ENCODE data around the gene SLC26A4.

SLC26A4 gene

GRCh38 chr7:107615910-107616680 lies 44.5 kb upstream of the SLC26A4 start:
- WGBS (ENCODE audit: extremely low coverage, insufficient coverage, insufficient read length) = no CpG with 5 or more reads among the region's 4 CpGs
- DNase-seq = peak in 1 of 2 donors; percentile 31
- peaks cover 0 to 2% of the 10 kb centered on the region in 2 experiments for H3K36me3 ChIP-seq (ENCODE audit: control insufficient read depth in 1 of 2, insufficient read depth in 2 of 2, low read length in 2 of 2)

GRCh38 chr7:107622429-107622828 lies 38.2 kb upstream of the SLC26A4 start:
- Histone ChIP-seq H4K8ac (ENCODE audit: low read depth, low read length) (no peak overlapping the region), H3K18ac (ENCODE audit: low read length) (no peak overlapping the region), H3K79me2 (ENCODE audit: control insufficient read depth, insufficient read depth, low read length, poor library complexity) (no peaks in the 10 kb centered on the region), H2BK120ac (ENCODE audit: insufficient read depth, low read length, poor library complexity) (no peak overlapping the region), H2AK5ac (ENCODE audit: low read length) (no peak overlapping the region), H3K14ac (ENCODE audit: low read length) (no peak overlapping the region), H3K27me3 (ENCODE audit: insufficient read depth, low read length) (no peaks in the 10 kb centered on the region), H3K4me2 (ENCODE audit: low read length) (no peak overlapping the region), H3K4ac (ENCODE audit: low read depth, low read length) (no peak overlapping the region), H3K9me3 (ENCODE audit: insufficient read depth, low read depth, low read length) (peaks cover 2% of the 10 kb centered on the region), H2BK5ac (ENCODE audit: low read depth, low read length, poor library complexity) (no peak overlapping the region), H3K36me3 (ENCODE audit: control insufficient read depth in 1 of 2, insufficient read depth in 2 of 2, low read length in 2 of 2) (no peaks in the 10 kb centered on the region), H2BK12ac (ENCODE audit: low read length) (no peak overlapping the region), H4K91ac (ENCODE audit: low read depth, low read length) (no peak overlapping the region), H3K9ac (ENCODE audit: low read length) (no peak overlapping the region), H2AFZ (ENCODE audit: insufficient read depth, low read length, poor library complexity) (no peak overlapping the region), H4K12ac (ENCODE audit: low read depth, low read length) (no peak overlapping the region), H3K4me1 (ENCODE audit: control insufficient read depth in 1 of 2, insufficient read depth in 2 of 2, low read length in 2 of 2) (no peaks in the 10 kb centered on the region), H3K4me3 (ENCODE audit: low read depth, low read length) (no peak overlapping the region), H3K79me1 (ENCODE audit: low read length) (no peaks in the 10 kb centered on the region), H3K23ac (ENCODE audit: low read length) (no peak overlapping the region), H3K27ac (ENCODE audit: low read depth, low read length) (no peak overlapping the region)
- WGBS (ENCODE audit: extremely low coverage, insufficient coverage, insufficient read length) = no CpG with 5 or more reads among the region's 1 CpG
- no peak for DNase-seq

More at GRCh38 chr7:107615910-107616680, 44.5 kb upstream of the SLC26A4 start:
- Histone ChIP-seq H3K23ac (ENCODE audit: low read length) (no peak overlapping the region), H3K4me2 (ENCODE audit: low read length) (no peak overlapping the region), H3K4ac (ENCODE audit: low read depth, low read length) (no peak overlapping the region), H3K27ac (ENCODE audit: low read depth, low read length) (no peak overlapping the region), H3K27me3 (ENCODE audit: insufficient read depth, low read length) (no peaks in the 10 kb centered on the region), H2AFZ (ENCODE audit: insufficient read depth, low read length, poor library complexity) (no peak overlapping the region), H3K9me3 (ENCODE audit: insufficient read depth, low read depth, low read length) (peaks cover 2% of the 10 kb centered on the region), H3K14ac (ENCODE audit: low read length) (no peak overlapping the region), H4K91ac (ENCODE audit: low read depth, low read length) (no peak overlapping the region), H3K9ac (ENCODE audit: low read length) (no peak overlapping the region), H3K4me3 (ENCODE audit: low read depth, low read length) (no peak overlapping the region), H3K79me2 (ENCODE audit: control insufficient read depth, insufficient read depth, low read length, poor library complexity) (no peaks in the 10 kb centered on the region), H3K79me1 (ENCODE audit: low read length) (no peaks in the 10 kb centered on the region), H2BK12ac (ENCODE audit: low read length) (no peak overlapping the region), H2AK5ac (ENCODE audit: low read length) (no peak overlapping the region), H4K12ac (ENCODE audit: low read depth, low read length) (no peak overlapping the region), H4K8ac (ENCODE audit: low read depth, low read length) (no peak overlapping the region), H3K4me1 (ENCODE audit: control insufficient read depth in 1 of 2, insufficient read depth in 2 of 2, low read length in 2 of 2) (peaks cover 2 to 3% of the 10 kb centered on the region in 2 experiments), H3K18ac (ENCODE audit: low read length) (no peak overlapping the region), H2BK5ac (ENCODE audit: low read depth, low read length, poor library complexity) (no peak overlapping the region), H2BK120ac (ENCODE audit: insufficient read depth, low read length, poor library complexity) (no peak overlapping the region)

- H3K9ac ChIP-seq (ENCODE audit: low read length) = no peak overlapping the region
- no peak overlapping the region for H4K12ac ChIP-seq (ENCODE audit: low read depth, low read length)
- no peak for DNase-seq
- H3K14ac ChIP-seq (ENCODE audit: low read length) = no peak overlapping the region
- no peak overlapping the region for H2BK12ac ChIP-seq (ENCODE audit: low read length)
- H3K18ac ChIP-seq (ENCODE audit: low read length) = no peak overlapping the region
- H4K91ac ChIP-seq (ENCODE audit: low read depth, low read length) = no peak overlapping the region
- H3K36me3 ChIP-seq (ENCODE audit: control insufficient read depth in 1 of 2, insufficient read depth in 2 of 2, low read length in 2 of 2) = no peaks in the 10 kb centered on the region
- no peaks in the 10 kb centered on the region for H3K79me1 ChIP-seq (ENCODE audit: low read length)
- no peak overlapping the region for H2BK5ac ChIP-seq (ENCODE audit: low read depth, low read length, poor library complexity)
- no peak overlapping the region for H3K23ac ChIP-seq (ENCODE audit: low read length)
- H2BK120ac ChIP-seq (ENCODE audit: insufficient read depth, low read length, poor library complexity) = no peak overlapping the region
- no peak overlapping the region for H2AK5ac ChIP-seq (ENCODE audit: low read length)
- peaks cover 2% of the 10 kb centered on the region for H3K9me3 ChIP-seq (ENCODE audit: insufficient read depth, low read depth, low read length)
- no peak overlapping the region for H3K27ac ChIP-seq (ENCODE audit: low read depth, low read length)
- H3K4ac ChIP-seq (ENCODE audit: low read depth, low read length) = no peak overlapping the region
- no peak overlapping the region for H4K8ac ChIP-seq (ENCODE audit: low read depth, low read length)
- no peak overlapping the region for H2AFZ ChIP-seq (ENCODE audit: insufficient read depth, low read length, poor library complexity)
- H3K27me3 ChIP-seq (ENCODE audit: insufficient read depth, low read length) = no peaks in the 10 kb centered on the region
- no peaks in the 10 kb centered on the region for H3K79me2 ChIP-seq (ENCODE audit: control insufficient read depth, insufficient read depth, low read length, poor library complexity)
- no peak overlapping the region for H3K4me2 ChIP-seq (ENCODE audit: low read length)
- no peak overlapping the region for H3K4me3 ChIP-seq (ENCODE audit: low read depth, low read length)
- no CpG with 5 or more reads among the region's 2 CpGs for WGBS (ENCODE audit: extremely low coverage, insufficient coverage, insufficient read length)
- no peaks in the 10 kb centered on the region for H3K4me1 ChIP-seq (ENCODE audit: control insufficient read depth in 1 of 2, insufficient read depth in 2 of 2, low read length in 2 of 2)
Observed at GRCh38 chr7:107622894-107623293, 37.7 kb upstream of the SLC26A4 start.

- Histone ChIP-seq H2BK12ac (ENCODE audit: low read length) (no peak overlapping the region), H3K4ac (ENCODE audit: low read depth, low read length) (no peak overlapping the region), H4K12ac (ENCODE audit: low read depth, low read length) (no peak overlapping the region), H4K91ac (ENCODE audit: low read depth, low read length) (no peak overlapping the region), H3K9ac (ENCODE audit: low read length) (no peak overlapping the region), H3K4me3 (ENCODE audit: low read depth, low read length) (no peak overlapping the region), H3K14ac (ENCODE audit: low read length) (no peak overlapping the region), H2BK120ac (ENCODE audit: insufficient read depth, low read length, poor library complexity) (no peak overlapping the region), H3K27me3 (ENCODE audit: insufficient read depth, low read length) (no peaks in the 10 kb centered on the region), H3K36me3 (ENCODE audit: control insufficient read depth in 1 of 2, insufficient read depth in 2 of 2, low read length in 2 of 2) (no peaks in the 10 kb centered on the region), H3K4me1 (ENCODE audit: control insufficient read depth in 1 of 2, insufficient read depth in 2 of 2, low read length in 2 of 2) (no peaks in the 10 kb centered on the region), H3K27ac (ENCODE audit: low read depth, low read length) (no peak overlapping the region), H3K9me3 (ENCODE audit: insufficient read depth, low read depth, low read length) (no peaks in the 10 kb centered on the region), H4K8ac (ENCODE audit: low read depth, low read length) (no peak overlapping the region), H3K23ac (ENCODE audit: low read length) (no peak overlapping the region), H3K18ac (ENCODE audit: low read length) (no peak overlapping the region), H3K4me2 (ENCODE audit: low read length) (no peak overlapping the region), H3K79me2 (ENCODE audit: control insufficient read depth, insufficient read depth, low read length, poor library complexity) (no peaks in the 10 kb centered on the region), H2AFZ (ENCODE audit: insufficient read depth, low read length, poor library complexity) (no peak overlapping the region), H2AK5ac (ENCODE audit: low read length) (no peak overlapping the region), H2BK5ac (ENCODE audit: low read depth, low read length, poor library complexity) (no peak overlapping the region), H3K79me1 (ENCODE audit: low read length) (no peaks in the 10 kb centered on the region)
- no CpG with 5 or more reads among the region's 4 CpGs for WGBS (ENCODE audit: extremely low coverage, insufficient coverage, insufficient read length)
- no peak for DNase-seq
Observed at GRCh38 chr7:107627002-107627401, 33.6 kb upstream of the SLC26A4 start.
